K562 (cell line): ENCODE results near the gene GNL3. TPM values are rescaled to one million over a fixed set of nuclear protein-coding genes. Genes with fewer than 3 reads are reported as not detected.

ENCODE experiments used
- ATAC-seq: fragments of 200-7000 bp; cut with Tn5 transposase; 3 replicates; pipeline ENCODE4 v1.9.1; 2020; ENCODE audit warnings: moderate library complexity
- Bru-seq: library from RNA; stranded (reverse); fragments of 400-500 nt; gene quantifications from one replicate; lab custom pipeline; 2021; lab: Mats Ljungman, UMichigan
- BruChase-seq, 2 experiments: library from RNA; stranded (reverse); fragments of 400-500 nt; gene quantifications; one replicate each; lab custom pipeline; 2021; lab: Mats Ljungman, UMichigan
- BruUV-seq: library from RNA; stranded (reverse); fragments of 400-500 nt; replicated peaks from 2 replicates; lab custom pipeline; 2021; lab: Mats Ljungman, UMichigan
- CTCF ChIA-PET: fragments of 300-600 bp; formaldehyde crosslinking; extraction: SDS; loops from one replicate; lab custom pipeline; 2021; ENCODE audit warnings: low intra/inter-chr PET ratio; lab: Yijun Ruan, JAX
- POLR2A ChIA-PET: fragments of 300-600, 350-650 bp; sonication (Branson Sonifier 250); formaldehyde crosslinking; extraction: SDS; loops from one replicate; lab custom pipeline; 2021; ENCODE audit warnings: antibody characterized with exemption, inconsistent platforms; lab: Yijun Ruan, JAX
- DNase-seq, 4 experiments: peaks; one replicate each; pipeline versions ENCODE4 v3.0.0 to v3.0.0-alpha.2; 2011 to 2018; ENCODE audit warnings: low spot score in 3 of 4, mixed read lengths in 3 of 4; ENCODE audit errors: extremely low read depth in 1 of 4
- FAIRE-seq: peaks from 2 replicates; lab custom pipeline; 2011; peaks lifted over from hg19 to GRCh38; lab: Jason Lieb, UNC
- H2AFZ ChIP-seq: 2 replicates; pipeline ENCODE4 v1.6.0; 2011; ENCODE audit warnings: low read depth, low read length, control low read depth, inconsistent platforms
- H3K27ac ChIP-seq: fragments of 200-600 bp; 3 replicates; pipeline ENCODE4 v1.8.0; 2011; ENCODE audit warnings: low read depth, mild to moderate bottlenecking, control low read depth, inconsistent platforms, low read length, moderate library complexity, mixed read lengths; ENCODE audit errors: extremely low read depth
- H3K27me3 ChIP-seq, 2 experiments: fragments of 300-600 bp in 1 of 2; 2 replicates in 1 of 2; 3 replicates in 1 of 2; pipeline versions ENCODE4 v1.6.0 to v1.8.0; 2011; ENCODE audit warnings: inconsistent platforms in 2 of 2, low read length in 2 of 2, mild to moderate bottlenecking in 1 of 2, mixed read lengths in 1 of 2, moderate library complexity in 1 of 2; ENCODE audit not compliant: control insufficient read depth in 2 of 2, insufficient read depth in 2 of 2
- H3K36me3 ChIP-seq: fragments of 300-600 bp; 3 replicates; pipeline ENCODE4 v1.8.0; 2011; ENCODE audit warnings: mild to moderate bottlenecking, low read length, inconsistent platforms; ENCODE audit not compliant: control insufficient read depth, insufficient read depth
- H3K4me1 ChIP-seq, 2 experiments: fragments of 200-600 bp in 1 of 2; replicated peaks in 1 of 2; 2 replicates in 1 of 2; 3 replicates in 1 of 2; pipeline versions ENCODE4 v1.5.1 to v1.8.0; 2011; ENCODE audit warnings: inconsistent platforms in 2 of 2, low read length in 2 of 2, mild to moderate bottlenecking in 1 of 2, mixed read lengths in 1 of 2, moderate library complexity in 1 of 2; ENCODE audit not compliant: control insufficient read depth in 2 of 2, insufficient read depth in 2 of 2
- H3K4me2 ChIP-seq: 2 replicates; pipeline ENCODE4 v1.6.1; 2011; ENCODE audit warnings: low read length, control low read depth, inconsistent platforms, mixed read lengths; ENCODE audit not compliant: insufficient read depth
- H3K4me3 ChIP-seq: fragments of 200-600 bp; sonication (generic), shearing (Covaris generic); 2 replicates; pipeline ENCODE4 v1.5.1; 2016; ENCODE audit warnings: control low read depth, inconsistent platforms
- H3K79me2 ChIP-seq: fragments of 200-600 bp; 3 replicates; pipeline ENCODE4 v1.8.0; 2011; ENCODE audit warnings: low read length, inconsistent platforms; ENCODE audit not compliant: control insufficient read depth, insufficient read depth
- H3K9ac ChIP-seq, 2 experiments: 2 replicates each; pipeline versions ENCODE4 v1.6.0 to v1.6.1; 2011; ENCODE audit warnings: low read depth in 2 of 2, low read length in 2 of 2, control low read depth in 1 of 2, inconsistent platforms in 1 of 2, mild to moderate bottlenecking in 1 of 2, mixed read lengths in 1 of 2; ENCODE audit not compliant: insufficient read depth in 1 of 2
- H3K9me1 ChIP-seq: one replicate; pipeline ENCODE4 v1.6.0; 2011; ENCODE audit warnings: inconsistent platforms, mild to moderate bottlenecking, low read length, moderate library complexity; ENCODE audit not compliant: control insufficient read depth, insufficient read depth
- H3K9me3 ChIP-seq: replicated peaks from 2 replicates; pipeline ENCODE4 v1.5.1; 2011; ENCODE audit warnings: low read depth, low read length, inconsistent platforms; ENCODE audit not compliant: control insufficient read depth, insufficient read depth
- H4K20me1 ChIP-seq: replicated peaks from 2 replicates; pipeline ENCODE4 v1.6.1; 2011; ENCODE audit warnings: low read length, inconsistent platforms, mixed read lengths; ENCODE audit not compliant: control insufficient read depth, insufficient read depth
- ATF7 ChIP-seq: fragments of 450-650 bp; IDR thresholded peaks from 2 replicates; pipeline ENCODE4 v1.7.1; 2014; ENCODE audit warnings: mild to moderate bottlenecking, moderate library complexity
- CTBP1 ChIP-seq: fragments of 450-650 bp; IDR thresholded peaks from 2 replicates; pipeline ENCODE4 v1.6.1; 2016; ENCODE audit warnings: borderline replicate concordance
- FOXA1 ChIP-seq: fragments of 450-650 bp; IDR thresholded peaks from 2 replicates; pipeline ENCODE4 v1.6.1; 2016; ENCODE audit warnings: mild to moderate bottlenecking, borderline replicate concordance
- ILK ChIP-seq: fragments of 450-650 bp; IDR thresholded peaks from 2 replicates; pipeline ENCODE4 v1.6.1; 2016; ENCODE audit warnings: missing genetic modification characterization, low read depth, mild to moderate bottlenecking, missing compliant biosample characterization, moderate library complexity, borderline replicate concordance
- POLR2A ChIP-seq: fragments of 450-650 bp; conservative IDR thresholded peaks from 2 replicates; pipeline ENCODE4 v1.6.1; 2016
- WGBS: fragments of 100-300 bp; shearing (Covaris generic); methylation state at CpG from one replicate; pipeline ENCODE4 v1.1.6; 2016; ENCODE audit warnings: low coverage, mixed read lengths; ENCODE audit not compliant: insufficient coverage; ENCODE audit errors: missing lambda C conversion rate; 5-methylcytosine and 5-hydroxymethylcytosine counted together
- in situ Hi-C: fragments of 300-500 bp; cut with MboI; formaldehyde crosslinking; loops from 4 replicates; pipeline ENCODE4 v1.15.0; 2018; ENCODE audit warnings: inconsistent platforms, mixed read lengths
- intact Hi-C: fragments of 100-400 bp; cut with micrococcal nuclease; formaldehyde crosslinking; loops from 2 replicates; pipeline ENCODE4 v1.14.2; 2022
- long read RNA-seq, 3 experiments: library from polyadenylated mRNA in 2 of 3; library from RNA in 1 of 3; unstranded in 2 of 3; stranded (forward) in 1 of 3; transcript quantifications; one replicate each; pipeline ENCODE4 v2.0.0, GENCODE V29; 2019 to 2022
- polyA minus RNA-seq, 3 experiments: library from RNA; depleted of rRNA, polyadenylated mRNA; stranded (reverse); fragments of >200 nt; gene quantifications; 2 replicates each; pipeline ENCODE4 v1.2.3, GENCODE V29; 2011
- polyA plus RNA-seq, 8 experiments: library from polyadenylated mRNA; depleted of rRNA in 4 of 8; stranded (reverse) in 5 of 8; unstranded in 3 of 8; fragments of >200 nt; fragmentation: Nextera tagmentation in 2 of 8; fragmentation: Illumina TruSeq in 1 of 8; extraction: Ambion mirVana in 2 of 8; extraction: Trizol in 1 of 8; gene quantifications; 2 replicates each; pipeline versions ENCODE4 v1.2.1 to v1.2.3, GENCODE V29; 2011 to 2014; ENCODE audit warnings: inconsistent platforms in 1 of 8, missing spikeins in 1 of 8
- total RNA-seq, 7 experiments: library from RNA; depleted of rRNA in 6 of 7; stranded (reverse); fragments of >200 nt in 6 of 7; fragmentation: Illumina TruSeq in 2 of 7; extraction: Trizol in 2 of 7; gene quantifications; 2 replicates each; pipeline versions ENCODE4 v1.2.1 to v1.2.3, GENCODE V29; 2011 to 2021; ENCODE audit warnings: low replicate concordance in 1 of 7
- TF ChIP-seq, protein P1 (sequence below): fragments of 450-650 bp; IDR thresholded peaks from 2 replicates; pipeline ENCODE4 v1.6.1; 2017; ENCODE audit warnings: mild to moderate bottlenecking, moderate library complexity
- TF ChIP-seq, protein P2 (sequence below), 2 experiments: IDR thresholded peaks; 2 replicates each; pipeline ENCODE4 v1.6.1; 2011; ENCODE audit warnings: borderline replicate concordance in 1 of 2, control low read depth in 1 of 2, low read depth in 1 of 2, low read length in 1 of 2, mild to moderate bottlenecking in 1 of 2, mixed read lengths in 1 of 2, moderate library complexity in 1 of 2; ENCODE audit not compliant: insufficient read depth in 1 of 2, insufficient read length in 1 of 2, poor library complexity in 1 of 2, severe bottlenecking in 1 of 2; ENCODE audit errors: extremely low read depth in 1 of 2

The GNL3 gene, protein sequence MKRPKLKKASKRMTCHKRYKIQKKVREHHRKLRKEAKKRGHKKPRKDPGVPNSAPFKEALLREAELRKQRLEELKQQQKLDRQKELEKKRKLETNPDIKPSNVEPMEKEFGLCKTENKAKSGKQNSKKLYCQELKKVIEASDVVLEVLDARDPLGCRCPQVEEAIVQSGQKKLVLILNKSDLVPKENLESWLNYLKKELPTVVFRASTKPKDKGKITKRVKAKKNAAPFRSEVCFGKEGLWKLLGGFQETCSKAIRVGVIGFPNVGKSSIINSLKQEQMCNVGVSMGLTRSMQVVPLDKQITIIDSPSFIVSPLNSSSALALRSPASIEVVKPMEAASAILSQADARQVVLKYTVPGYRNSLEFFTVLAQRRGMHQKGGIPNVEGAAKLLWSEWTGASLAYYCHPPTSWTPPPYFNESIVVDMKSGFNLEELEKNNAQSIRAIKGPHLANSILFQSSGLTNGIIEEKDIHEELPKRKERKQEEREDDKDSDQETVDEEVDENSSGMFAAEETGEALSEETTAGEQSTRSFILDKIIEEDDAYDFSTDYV
- total RNA-seq (2011; cell fraction: chromatin; rRNA removed; ENCODE audit: low replicate concordance), result 214 and 484 TPM in 2 replicates
- 114 and 127 TPM in 2 replicates for total RNA-seq (2011; cell fraction: nucleolus; rRNA removed)
- total RNA-seq (2011; cell fraction: nucleoplasm; rRNA removed), result 163 and 172 TPM in 2 replicates
- total RNA-seq (2014; rRNA removed), result 157 and 168 TPM in 2 replicates
- 240 and 284 TPM in 2 replicates for total RNA-seq (2014; rRNA removed; fragmentation: Illumina TruSeq; extraction: Trizol)
- 253 and 284 TPM in 2 replicates for total RNA-seq (2015; rRNA removed; fragmentation: Illumina TruSeq; extraction: Trizol)
- 132 and 146 TPM in 2 replicates for total RNA-seq (2021)
- 156 and 166 TPM in 2 replicates for polyA plus RNA-seq (2011; rRNA removed)
- polyA plus RNA-seq (2011; cell fraction: cytosol; rRNA removed), result 30.4 and 51.7 TPM in 2 replicates
- 178 and 302 TPM in 2 replicates for polyA plus RNA-seq (2011; cell fraction: nucleus; rRNA removed)
- polyA plus RNA-seq (2012), result 61.2 and 109 TPM in 2 replicates
- 239 and 287 TPM in 2 replicates for polyA plus RNA-seq (2014; fragmentation: Illumina TruSeq; extraction: Trizol)
- 100 to 1,000 TPM; 220 to 313 TPM for polyA plus RNA-seq (2014; fragmentation: Nextera tagmentation; extraction: Ambion mirVana)
- polyA plus RNA-seq (2014; rRNA removed), result 210 and 219 TPM in 2 replicates
- 92.1 and 131 TPM in 2 replicates for polyA minus RNA-seq (2011; rRNA and poly(A)+ RNA removed)
- polyA minus RNA-seq (2011; cell fraction: cytosol; rRNA and poly(A)+ RNA removed), result 31.6 and 40.7 TPM in 2 replicates
- 92.4 and 200 TPM in 2 replicates for polyA minus RNA-seq (2011; cell fraction: nucleus; rRNA and poly(A)+ RNA removed)
- percentile 98 among the genes with signal in this experiment for Bru-seq, nascent RNA
- BruChase-seq, experiment 1, labeled RNA remaining after a 2-hour chase, result percentile 99 among the genes with signal in this experiment
- percentile 99 among the genes with signal in this experiment for BruChase-seq, experiment 2, labeled RNA remaining after a 6-hour chase
- long read RNA-seq, experiment 1, transcript GNL3-201 (15 exons, 2,041 nt), result minor isoform, 8 of 470 reads
- long read RNA-seq, experiment 1, transcript GNL3-202 (15 exons, 2,040 nt), result major isoform, 348 of 470 reads
- long read RNA-seq, experiment 1, transcript GNL3-204 (4 exons, 597 nt), result minor isoform, 6 of 470 reads
- long read RNA-seq, experiment 1, partial matches to known transcripts, result 68 of 470 reads
- long read RNA-seq, experiment 1, other reads (novel, unspliced or antisense), result 38 of 470 reads
- long read RNA-seq, experiment 2, transcript GNL3-202 (15 exons, 2,040 nt), result major isoform, 65 of 121 reads
- long read RNA-seq, experiment 2, partial matches to known transcripts, result 37 of 121 reads
- long read RNA-seq, experiment 2, other reads (novel, unspliced or antisense), result 19 of 121 reads
- long read RNA-seq, experiment 3, transcript GNL3-202 (15 exons, 2,040 nt), result major isoform, 208 of 284 reads
- long read RNA-seq, experiment 3, transcript GNL3-204 (4 exons, 597 nt), result minor isoform, 21 of 284 reads
- long read RNA-seq, experiment 3, partial matches to known transcripts, result 36 of 284 reads
- long read RNA-seq, experiment 3, other reads (novel, unspliced or antisense), result 16 of 284 reads

DNA sequence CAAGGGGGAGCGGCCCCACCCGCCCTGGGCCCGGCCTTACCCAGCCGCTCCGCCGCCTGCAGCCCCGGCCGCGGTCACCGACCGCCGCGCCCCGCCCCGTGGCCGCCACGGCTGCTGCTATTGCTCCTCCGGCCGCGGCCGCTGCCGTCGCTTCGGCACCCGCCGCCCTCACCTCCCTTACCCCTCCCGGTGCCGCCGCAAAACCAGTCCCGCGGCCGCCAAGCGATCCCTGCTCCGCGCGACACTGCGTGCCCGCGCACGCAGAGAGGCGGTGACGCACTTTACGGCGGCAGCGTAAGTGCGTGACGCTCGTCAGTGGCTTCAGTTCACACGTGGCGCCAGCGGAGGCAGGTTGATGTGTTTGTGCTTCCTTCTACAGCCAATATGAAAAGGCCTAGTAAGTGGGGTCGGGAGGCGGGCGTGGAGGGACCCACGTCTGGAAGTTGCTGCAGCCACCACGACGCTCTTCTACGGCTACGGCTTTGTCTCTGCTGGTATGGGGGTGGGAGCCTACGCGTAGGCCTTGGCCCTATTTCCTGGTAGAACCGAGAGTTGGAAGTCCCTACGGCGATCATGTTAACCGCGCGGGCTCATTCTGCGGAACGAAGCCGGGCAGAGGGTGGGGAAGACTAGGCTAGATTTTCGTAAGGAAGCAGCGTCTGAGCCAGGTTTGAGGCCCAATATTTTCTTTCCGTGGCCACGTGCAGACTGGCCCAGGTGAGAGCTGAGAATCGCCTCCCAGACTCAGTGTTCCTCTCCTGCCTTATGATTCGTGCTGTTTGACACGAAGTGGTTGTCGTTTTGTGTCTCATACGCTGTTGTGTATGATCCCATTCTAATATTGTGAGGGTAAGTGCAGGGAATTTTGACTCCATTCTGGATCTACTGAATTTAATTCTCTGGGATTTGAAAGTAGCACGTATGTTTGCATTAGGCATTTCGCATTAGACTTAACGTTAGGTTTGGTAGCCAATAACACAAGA, at the start of gene GNL3, which contains the start of gene PBRM1:
Gene GNL3 (plus strand): TSS at position 324 of the 983 bp plus-strand sequence. CDS start 61 bp downstream, at position 385.
Gene PBRM1 (minus strand): TSS at position 205 of the 983 bp plus-strand sequence.
- BruUV-seq, result TSS peak; percentile 61
- Histone ChIP-seq H3K9ac (peak within 1 kb of the TSS; percentile 89 to 97), H3K9me1 (no peaks in the 10 kb centered on the region), H4K20me1 (no peaks in the 10 kb centered on the region), H3K4me2 (peak within 1 kb of the TSS; percentile 91), H3K79me2 (peaks cover 82% of the 10 kb centered on the region), H3K4me1 (peaks cover 3 to 22% of the 10 kb centered on the region in 2 experiments; a peak in 3 of 5 replicates), H3K36me3 (peaks cover 46% of the 10 kb centered on the region), H2AFZ (peak within 1 kb of the TSS; percentile 72), H3K27me3 (no peaks in the 10 kb centered on the region), H3K9me3 (no peaks in the 10 kb centered on the region), H3K4me3 (peak within 1 kb of the TSS; percentile 52), H3K27ac (peak within 1 kb of the TSS; percentile 75)
- intact Hi-C loops, result loop anchor here (10.0 kb wide), 1 partner anchor 231 kb away; the partner anchor contains the start of genes NISCH and TNNC1
- ChIA-PET CTCF (no interaction called here), POLR2A (interaction anchor here (0.5 to 2.5 kb wide), 6 partner anchors 9 to 690 kb away, joined by 3 to 6 read pairs (median 3); partner anchors contain the start of genes GLT8D1, RPL29, SPCS1 and UQCC5)
- FAIRE-seq, result peak; percentile 98
- WGBS, result under 1% methylated on average over 52 of the region's 82 CpGs
- peak; percentile 85 to 95 (median 89) for DNase-seq
- ATAC-seq, result peak; percentile 71
- in situ Hi-C loops, result no loop called here
- TF ChIP-seq, protein P1, sequence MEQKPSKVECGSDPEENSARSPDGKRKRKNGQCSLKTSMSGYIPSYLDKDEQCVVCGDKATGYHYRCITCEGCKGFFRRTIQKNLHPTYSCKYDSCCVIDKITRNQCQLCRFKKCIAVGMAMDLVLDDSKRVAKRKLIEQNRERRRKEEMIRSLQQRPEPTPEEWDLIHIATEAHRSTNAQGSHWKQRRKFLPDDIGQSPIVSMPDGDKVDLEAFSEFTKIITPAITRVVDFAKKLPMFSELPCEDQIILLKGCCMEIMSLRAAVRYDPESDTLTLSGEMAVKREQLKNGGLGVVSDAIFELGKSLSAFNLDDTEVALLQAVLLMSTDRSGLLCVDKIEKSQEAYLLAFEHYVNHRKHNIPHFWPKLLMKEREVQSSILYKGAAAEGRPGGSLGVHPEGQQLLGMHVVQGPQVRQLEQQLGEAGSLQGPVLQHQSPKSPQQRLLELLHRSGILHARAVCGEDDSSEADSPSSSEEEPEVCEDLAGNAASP, result no peak
- TF ChIP-seq CTBP1 (peak; percentile 92), ILK (no peak), POLR2A (peak; percentile 92), ATF7 (peak; percentile 78), FOXA1 (no peak)
- TF ChIP-seq, protein P2, sequence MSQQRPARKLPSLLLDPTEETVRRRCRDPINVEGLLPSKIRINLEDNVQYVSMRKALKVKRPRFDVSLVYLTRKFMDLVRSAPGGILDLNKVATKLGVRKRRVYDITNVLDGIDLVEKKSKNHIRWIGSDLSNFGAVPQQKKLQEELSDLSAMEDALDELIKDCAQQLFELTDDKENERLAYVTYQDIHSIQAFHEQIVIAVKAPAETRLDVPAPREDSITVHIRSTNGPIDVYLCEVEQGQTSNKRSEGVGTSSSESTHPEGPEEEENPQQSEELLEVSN (IDR thresholded peaks at IDR 0.05; ENCODE audit: borderline replicate concordance in 1 of 2, extremely low read depth in 1 of 2, insufficient read depth in 1 of 2, insufficient read length in 1 of 2, low read depth in 1 of 2, low read length in 1 of 2, poor library complexity in 1 of 2, severe bottlenecking in 1 of 2), result peak; percentile 12 to 28
